Hepatocyte (in vitro differentiated cells): ENCODE data around the gene ABCB1. TPM values are rescaled to one million over a fixed set of nuclear protein-coding genes. Genes with fewer than 3 reads are reported as not detected.
A peak's percentile ranks its signal among the peaks of the same experiment; 100 is the strongest.

Experiments used
- DNase-seq: peaks from one replicate; pipeline ENCODE4 v3.0.0-alpha.2; 2016; ENCODE audit warnings: low spot score
- H2AFZ ChIP-seq: fragments of 200-600 bp; sonication (generic); 2 replicates; pipeline ENCODE4 v1.6.0; 2016; ENCODE audit warnings: antibody characterized with exemption, mild to moderate bottlenecking
- H3K27ac ChIP-seq: fragments of 200-600 bp; sonication (generic); 2 replicates; pipeline ENCODE4 v1.5.1; 2016; ENCODE audit warnings: mild to moderate bottlenecking
- H3K27me3 ChIP-seq: fragments of 200-600 bp; sonication (generic); 2 replicates; pipeline ENCODE4 v1.6.1; 2016
- H3K36me3 ChIP-seq: fragments of 200-600 bp; sonication (generic); replicated peaks from 2 replicates; pipeline ENCODE4 v1.5.1; 2016; ENCODE audit warnings: low read depth; ENCODE audit not compliant: insufficient read depth
- H3K4me1 ChIP-seq: fragments of 200-600 bp; sonication (generic); 2 replicates; pipeline ENCODE4 v1.5.1; 2016; ENCODE audit warnings: mild to moderate bottlenecking, moderate library complexity; ENCODE audit not compliant: insufficient read depth
- H3K4me2 ChIP-seq: fragments of 200-600 bp; sonication (generic); 2 replicates; pipeline ENCODE4 v1.6.0; 2016
- H3K4me3 ChIP-seq: fragments of 200-600 bp; sonication (generic); 2 replicates; pipeline ENCODE4 v1.5.1; 2016; ENCODE audit warnings: mild to moderate bottlenecking
- H3K79me2 ChIP-seq: fragments of 200-600 bp; sonication (generic); 2 replicates; pipeline ENCODE4 v1.6.0; 2017; ENCODE audit warnings: mild to moderate bottlenecking
- H3K9me2 ChIP-seq: fragments of 200-600 bp; sonication (generic); replicated peaks from 2 replicates; pipeline ENCODE4 v1.6.0; 2017; ENCODE audit warnings: mild to moderate bottlenecking; ENCODE audit not compliant: insufficient read depth
- H3K9me3 ChIP-seq: fragments of 200-600 bp; sonication (generic); 2 replicates; pipeline ENCODE4 v1.5.1; 2016; ENCODE audit warnings: low read depth, mild to moderate bottlenecking
- H4K20me1 ChIP-seq: fragments of 200-600 bp; sonication (generic); 2 replicates; pipeline ENCODE4 v1.6.0; 2016; ENCODE audit warnings: mild to moderate bottlenecking; ENCODE audit not compliant: insufficient read depth, poor library complexity, severe bottlenecking
- CTCF ChIP-seq: fragments of 200-600 bp; sonication (generic); IDR thresholded peaks from 2 replicates; pipeline ENCODE4 v1.5.1; 2016; ENCODE audit warnings: antibody characterized with exemption, mild to moderate bottlenecking; ENCODE audit not compliant: poor library complexity
- EZH2 ChIP-seq: fragments of 200-600 bp; sonication (generic); IDR thresholded peaks from 2 replicates; pipeline ENCODE4 v1.6.1; 2016; ENCODE audit warnings: antibody characterized with exemption, mild to moderate bottlenecking, borderline replicate concordance
- EZH2phosphoT487 ChIP-seq: fragments of 200-600 bp; sonication (generic); IDR thresholded peaks from one replicate; pipeline ENCODE4 v1.6.1; 2018; ENCODE audit warnings: antibody characterized with exemption, mild to moderate bottlenecking, low read depth, moderate library complexity; ENCODE audit not compliant: unreplicated experiment, severe bottlenecking
- WGBS: methylation state at CpG from one replicate; pipeline ENCODE4 v1.1.6; 2016; ENCODE audit warnings: low lambda C conversion rate; ENCODE audit errors: missing lambda C conversion rate; 5-methylcytosine and 5-hydroxymethylcytosine counted together
- polyA plus RNA-seq: library from polyadenylated mRNA; unstranded; fragments of >200 nt; fragmentation: Nextera tagmentation; extraction: Ambion mirVana; gene quantifications from 2 replicates; pipeline ENCODE4 v1.2.1, GENCODE V29; 2016
- total RNA-seq: library from RNA; depleted of rRNA; stranded (reverse); fragments of >200 nt; gene quantifications from 2 replicates; pipeline ENCODE4 v1.2.3, GENCODE V29; 2014

ABCB1 gene
- total and polyA plus RNA-seq, 2 experiments from 2014 or later = 7.9 to 20.0 TPM

GRCh38 chr7:87475359-87476178, 125.1 kb downstream of the ABCB1 start, which contains the start of gene ABCB4:
TSS of gene ABCB4 (minus strand) at chr7:87475680. CDS start at chr7:87475465, 215 bp downstream.
- WGBS = 11% methylated on average over 39 of the region's 80 CpGs
- H3K9me3 ChIP-seq = no peaks in the 10 kb centered on the region
- no peaks in the 10 kb centered on the region for H3K9me2 ChIP-seq
- peak within 1 kb of the TSS; percentile 96 for H3K4me2 ChIP-seq
- H4K20me1 ChIP-seq = no peaks in the 10 kb centered on the region
- H2AFZ ChIP-seq = peak within 1 kb of the TSS; percentile 47
- no peaks in the 10 kb centered on the region for H3K36me3 ChIP-seq
- H3K79me2 ChIP-seq = no peaks in the 10 kb centered on the region
- peaks cover 11% of the 10 kb centered on the region for H3K4me1 ChIP-seq
- TF ChIP-seq EZH2 = no peak
- TF ChIP-seq CTCF = no peak
- no peak for TF ChIP-seq EZH2phosphoT487
- peaks cover 46% of the 10 kb centered on the region for H3K27me3 ChIP-seq
- DNase-seq = peak; percentile 46
- no peak within 1 kb of the TSS for H3K27ac ChIP-seq
- H3K4me3 ChIP-seq = peak within 1 kb of the TSS; percentile 64

- Histone ChIP-seq H3K4me3 (peak overlapping the region; percentile 64), H3K36me3 (no peaks in the 10 kb centered on the region), H3K4me2 (peak overlapping the region; percentile 96), H3K79me2 (no peaks in the 10 kb centered on the region), H3K9me2 (no peaks in the 10 kb centered on the region), H4K20me1 (no peaks in the 10 kb centered on the region), H3K27me3 (peaks cover 46% of the 10 kb centered on the region), H3K27ac (no peak overlapping the region), H3K9me3 (no peaks in the 10 kb centered on the region), H2AFZ (peak overlapping the region; percentile 47), H3K4me1 (peaks cover 11% of the 10 kb centered on the region)
- WGBS = 25% methylated on average over 14 of the region's 14 CpGs
- peak; percentile 25 for DNase-seq
- TF ChIP-seq EZH2 (no peak), EZH2phosphoT487 (no peak), CTCF (no peak)
These were observed 125.9 kb downstream of the ABCB1 start for GRCh38 chr7:87474533-87475358.

- 71% methylated on average over 2 of the region's 2 CpGs for WGBS
- Histone ChIP-seq H3K4me2 (peak overlapping the region; percentile 96), H3K36me3 (no peaks in the 10 kb centered on the region), H2AFZ (no peak overlapping the region), H3K9me2 (no peaks in the 10 kb centered on the region), H3K79me2 (no peaks in the 10 kb centered on the region), H3K4me1 (peaks cover 11% of the 10 kb centered on the region), H3K27ac (no peak overlapping the region), H3K4me3 (no peak overlapping the region), H4K20me1 (no peaks in the 10 kb centered on the region), H3K9me3 (no peaks in the 10 kb centered on the region), H3K27me3 (peaks cover 46% of the 10 kb centered on the region)
- TF ChIP-seq CTCF = no peak
- TF ChIP-seq EZH2 = no peak
- TF ChIP-seq EZH2phosphoT487 = no peak
- DNase-seq = no peak
These were observed 126.7 kb downstream of the ABCB1 start for GRCh38 chr7:87473986-87474385.
